HCT116 (cell line): ENCODE data around the gene CFAP61. TPM values are rescaled to one million over a fixed set of nuclear protein-coding genes. Genes with fewer than 3 reads are reported as not detected.

Experiments
- ATAC-seq: fragments of 200-7000 bp; cut with Tn5 transposase; 2 replicates; pipeline ENCODE4 v1.9.1; 2020; ENCODE audit warnings: mild to moderate bottlenecking, moderate library complexity
- BruUV-seq: library from RNA; stranded (reverse); fragments of 400-500 nt; replicated peaks from 2 replicates; lab custom pipeline; 2021; lab: Mats Ljungman, UMichigan
- CTCF ChIA-PET: fragments of 300-600 bp; sonication (Branson Sonifier 250); formaldehyde crosslinking; loops from one replicate; lab custom pipeline; 2021; ENCODE audit warnings: antibody characterized with exemption; lab: Charles Lee
- POLR2A ChIA-PET: fragments of 300-600, 350-600 bp; sonication (Branson Sonifier 250); formaldehyde crosslinking; loops from one replicate; lab custom pipeline; 2021; ENCODE audit warnings: antibody characterized with exemption; lab: Charles Lee
- RAD21 ChIA-PET, 2 experiments: fragments of 300-600 bp; sonication (Branson Sonifier 250); formaldehyde crosslinking; loops; one replicate each; lab custom pipeline; 2023; ENCODE audit warnings: low total read pairs in 2 of 2; ENCODE audit not compliant: uncharacterized antibody in 2 of 2, unreplicated experiment in 2 of 2, low non-redundant PET in 1 of 2; lab: Charles Lee
- DNase-seq: peaks from one replicate; pipeline ENCODE4 v3.0.0-alpha.2; 2010; ENCODE audit warnings: low read depth, low spot score
- H2AFZ ChIP-seq: fragments of 200-600 bp; shearing (Covaris generic), sonication (generic); 2 replicates; pipeline ENCODE4 v1.6.1; 2017; ENCODE audit warnings: low read depth, mixed run types, mixed read lengths, antibody characterized with exemption, low read length; ENCODE audit not compliant: poor library complexity, severe bottlenecking
- H3K27ac ChIP-seq: 2 replicates; pipeline ENCODE4 v1.5.1; 2012; ENCODE audit warnings: low read depth, low read length
- H3K27me3 ChIP-seq: fragments of 200-600 bp; sonication (generic); 2 replicates; pipeline ENCODE4 v1.6.1; 2016; ENCODE audit warnings: mixed run types, low read length, mixed read lengths; ENCODE audit not compliant: insufficient read depth
- H3K36me3 ChIP-seq, 2 experiments: fragments of 200-500 bp in 1 of 2; fragments of 200-600 bp in 1 of 2; sonication (Bioruptor generic) in 1 of 2; sonication (generic) in 1 of 2; 2 replicates each; pipeline versions ENCODE4 v1.5.1 to v1.6.1; 2014 to 2016; ENCODE audit warnings: low read length in 2 of 2, inconsistent platforms in 1 of 2, mixed read lengths in 1 of 2, mixed run types in 1 of 2; ENCODE audit not compliant: insufficient read depth in 2 of 2, control insufficient read depth in 1 of 2
- H3K4me1 ChIP-seq, 2 experiments: fragments of 200-600 bp in 1 of 2; sonication (generic) in 1 of 2; 2 replicates each; pipeline versions ENCODE4 v1.5.1 to v1.6.1; 2012 to 2017; ENCODE audit warnings: low read length in 2 of 2, inconsistent platforms in 1 of 2, mild to moderate bottlenecking in 1 of 2, mixed read lengths in 1 of 2, mixed run types in 1 of 2, moderate library complexity in 1 of 2; ENCODE audit not compliant: insufficient read depth in 2 of 2, control insufficient read depth in 1 of 2
- H3K4me2 ChIP-seq: fragments of 200-600 bp; sonication (generic); 2 replicates; pipeline ENCODE4 v1.6.1; 2017; ENCODE audit warnings: mixed run types, low read length, mixed read lengths
- H3K4me3 ChIP-seq, 2 experiments: fragments of 200-600 bp in 1 of 2; sonication (generic) in 1 of 2; replicated peaks in 1 of 2; 2 replicates each; pipeline ENCODE4 v1.5.1; 2011 to 2016; ENCODE audit warnings: low read length in 2 of 2, control low read depth in 1 of 2, low read depth in 1 of 2, mild to moderate bottlenecking in 1 of 2, mixed read lengths in 1 of 2, mixed run types in 1 of 2
- H3K79me2 ChIP-seq: fragments of 200-600 bp; sonication (generic); 2 replicates; pipeline ENCODE4 v1.6.1; 2017; ENCODE audit warnings: mild to moderate bottlenecking, mixed run types, low read length, moderate library complexity, mixed read lengths; ENCODE audit not compliant: insufficient read depth
- H3K9ac ChIP-seq: fragments of 200-600 bp; sonication (generic); 2 replicates; pipeline ENCODE4 v1.6.1; 2016; ENCODE audit warnings: low read length, mixed read lengths
- H3K9me2 ChIP-seq: fragments of 200-600 bp; sonication (generic), shearing (Covaris generic); 2 replicates; pipeline ENCODE4 v1.6.1; 2017; ENCODE audit warnings: mixed run types, mild to moderate bottlenecking, moderate library complexity; ENCODE audit not compliant: insufficient read depth
- H3K9me3 ChIP-seq, 2 experiments: fragments of 200-500 bp in 1 of 2; fragments of 200-600 bp in 1 of 2; sonication (Bioruptor generic) in 1 of 2; sonication (generic) in 1 of 2; 2 replicates each; pipeline ENCODE4 v1.6.1; 2014 to 2017; ENCODE audit warnings: low read length in 2 of 2, mixed read lengths in 2 of 2, inconsistent platforms in 1 of 2, low read depth in 1 of 2, mild to moderate bottlenecking in 1 of 2, mixed run types in 1 of 2, moderate library complexity in 1 of 2; ENCODE audit not compliant: control insufficient read depth in 1 of 2, insufficient read depth in 1 of 2
- H4K20me1 ChIP-seq: fragments of 200-600 bp; sonication (generic), shearing (Covaris generic); 2 replicates; pipeline ENCODE4 v1.6.1; 2017; ENCODE audit warnings: mixed run types, mild to moderate bottlenecking, moderate library complexity; ENCODE audit not compliant: insufficient read depth
- ATF3 ChIP-seq: IDR thresholded peaks from 2 replicates; pipeline ENCODE4 v1.6.1; 2012
- CBX3 ChIP-seq: IDR thresholded peaks from 2 replicates; pipeline ENCODE4 v1.6.1; 2012; ENCODE audit warnings: low read depth
- CEBPB ChIP-seq: IDR thresholded peaks from 2 replicates; pipeline ENCODE4 v1.6.1; 2012; ENCODE audit warnings: low read depth
- ELF1 ChIP-seq: IDR thresholded peaks from 2 replicates; pipeline ENCODE4 v1.6.1; 2012; ENCODE audit warnings: low read depth, borderline replicate concordance
- EZH2 ChIP-seq: fragments of 200-600 bp; sonication (generic); IDR thresholded peaks from 2 replicates; pipeline ENCODE4 v1.6.1; 2017; ENCODE audit warnings: antibody characterized with exemption, mixed run types
- FOSL1 ChIP-seq: IDR thresholded peaks from 2 replicates; pipeline ENCODE4 v1.6.1; 2012; ENCODE audit warnings: low read depth
- JUND ChIP-seq: IDR thresholded peaks from 2 replicates; pipeline ENCODE4 v1.6.1; 2012
- MAX ChIP-seq: IDR thresholded peaks from 2 replicates; pipeline ENCODE4 v1.6.1; 2012
- POLR2A ChIP-seq: IDR thresholded peaks from 2 replicates; pipeline ENCODE4 v1.7.0; 2011; ENCODE audit warnings: borderline replicate concordance; ENCODE audit not compliant: insufficient read depth, insufficient read length; ENCODE audit errors: extremely low read depth
- REST ChIP-seq: IDR thresholded peaks from 2 replicates; pipeline ENCODE4 v1.6.1; 2012; ENCODE audit warnings: low read depth
- SIN3A ChIP-seq: IDR thresholded peaks from 2 replicates; pipeline ENCODE4 v1.6.1; 2012; ENCODE audit warnings: low read depth
- SP1 ChIP-seq: IDR thresholded peaks from 2 replicates; pipeline ENCODE4 v1.6.1; 2012; ENCODE audit warnings: low read depth
- SRF ChIP-seq: IDR thresholded peaks from 2 replicates; pipeline ENCODE4 v1.6.1; 2012; ENCODE audit warnings: low read depth
- TCF7L2 ChIP-seq: IDR thresholded peaks from 2 replicates; pipeline ENCODE4 v1.7.0; 2011; ENCODE audit warnings: borderline replicate concordance, inconsistent platforms; ENCODE audit not compliant: insufficient read depth, insufficient read length; ENCODE audit errors: extremely low read depth
- YY1 ChIP-seq: IDR thresholded peaks from 2 replicates; pipeline ENCODE4 v1.6.1; 2011; ENCODE audit warnings: low read length, low read depth, moderate library complexity, mild to moderate bottlenecking; ENCODE audit not compliant: insufficient replicate concordance; ENCODE audit errors: extremely low read depth
- ZFX ChIP-seq: fragments of 450-650 bp; IDR thresholded peaks from 2 replicates; pipeline ENCODE4 v1.6.1; 2017
- ZNF274 ChIP-seq: fragments of 200-500 bp; sonication (Bioruptor generic); IDR thresholded peaks from 2 replicates; pipeline ENCODE4 v1.6.1; 2014; ENCODE audit warnings: mild to moderate bottlenecking, low read depth, low read length, inconsistent platforms
- intact Hi-C: fragments of 100-400 bp; cut with micrococcal nuclease; formaldehyde crosslinking; loops from 2 replicates; pipeline ENCODE4 v1.10.0; 2022
- total RNA-seq: library from RNA; stranded (reverse); gene quantifications from one replicate; pipeline ENCODE4 v1.2.1, GENCODE V29; 2021; ENCODE audit not compliant: unreplicated experiment
- TF ChIP-seq, protein P1 (sequence below): IDR thresholded peaks from 2 replicates; pipeline ENCODE4 v1.6.1; 2011; ENCODE audit warnings: mild to moderate bottlenecking, low read length, moderate library complexity; ENCODE audit not compliant: insufficient replicate concordance; ENCODE audit errors: extremely low read depth

The CFAP61 gene
- total RNA-seq, 1 experiment from 2014 or later: 1.7 TPM

- DNase-seq (no peak), ATAC-seq (no peak)
- Histone ChIP-seq H3K4me3 (no peak overlapping the region), H3K9me2 (no peaks in the 10 kb centered on the region), H3K9me3 (no peaks in the 10 kb centered on the region), H3K36me3 (no peaks in the 10 kb centered on the region), H3K4me2 (no peak overlapping the region), H3K27ac (no peak overlapping the region), H4K20me1 (no peaks in the 10 kb centered on the region), H2AFZ (no peak overlapping the region), H3K27me3 (peaks cover 6% of the 10 kb centered on the region), H3K4me1 (no peaks in the 10 kb centered on the region), H3K79me2 (no peaks in the 10 kb centered on the region), H3K9ac (no peak overlapping the region)
- ChIA-PET POLR2A (no interaction called here), CTCF (no interaction called here), RAD21 (no interaction called here)
- TF ChIP-seq ZNF274 (no peak), ZFX (no peak), TCF7L2 (no peak), SRF (no peak), CBX3 (no peak), EZH2 (no peak), JUND (no peak), YY1 (no peak), ATF3 (no peak), POLR2A (no peak), FOSL1 (no peak)
- no TSS peak for BruUV-seq
- intact Hi-C loops: no loop called here
These were observed 338.1 kb downstream of the CFAP61 start for GRCh38 chr20:20390393-20390792.

- H3K4me1 ChIP-seq: no peaks in the 10 kb centered on the region
- intact Hi-C loops: no loop called here
- H3K9ac ChIP-seq: no peak overlapping the region
- ChIA-PET POLR2A (no interaction called here), RAD21 (no interaction called here), CTCF (no interaction called here)
- no peaks in the 10 kb centered on the region for H3K9me3 ChIP-seq
- no peaks in the 10 kb centered on the region for H3K36me3 ChIP-seq
- no peak overlapping the region for H3K27ac ChIP-seq
- ATAC-seq (no peak), DNase-seq (no peak)
- no peak overlapping the region for H3K4me2 ChIP-seq
- BruUV-seq: no TSS peak
- no peaks in the 10 kb centered on the region for H4K20me1 ChIP-seq
- H2AFZ ChIP-seq: no peak overlapping the region
- no peak overlapping the region for H3K4me3 ChIP-seq
- H3K9me2 ChIP-seq: no peaks in the 10 kb centered on the region
- H3K79me2 ChIP-seq: no peaks in the 10 kb centered on the region
- no peaks in the 10 kb centered on the region for H3K27me3 ChIP-seq
- TF ChIP-seq REST: no peak
- TF ChIP-seq SRF: no peak
- no peak for TF ChIP-seq YY1
- TF ChIP-seq, protein P1, sequence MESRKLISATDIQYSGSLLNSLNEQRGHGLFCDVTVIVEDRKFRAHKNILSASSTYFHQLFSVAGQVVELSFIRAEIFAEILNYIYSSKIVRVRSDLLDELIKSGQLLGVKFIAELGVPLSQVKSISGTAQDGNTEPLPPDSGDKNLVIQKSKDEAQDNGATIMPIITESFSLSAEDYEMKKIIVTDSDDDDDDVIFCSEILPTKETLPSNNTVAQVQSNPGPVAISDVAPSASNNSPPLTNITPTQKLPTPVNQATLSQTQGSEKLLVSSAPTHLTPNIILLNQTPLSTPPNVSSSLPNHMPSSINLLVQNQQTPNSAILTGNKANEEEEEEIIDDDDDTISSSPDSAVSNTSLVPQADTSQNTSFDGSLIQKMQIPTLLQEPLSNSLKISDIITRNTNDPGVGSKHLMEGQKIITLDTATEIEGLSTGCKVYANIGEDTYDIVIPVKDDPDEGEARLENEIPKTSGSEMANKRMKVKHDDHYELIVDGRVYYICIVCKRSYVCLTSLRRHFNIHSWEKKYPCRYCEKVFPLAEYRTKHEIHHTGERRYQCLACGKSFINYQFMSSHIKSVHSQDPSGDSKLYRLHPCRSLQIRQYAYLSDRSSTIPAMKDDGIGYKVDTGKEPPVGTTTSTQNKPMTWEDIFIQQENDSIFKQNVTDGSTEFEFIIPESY: no peak
- no peak for TF ChIP-seq SP1
- no peak for TF ChIP-seq MAX
- TF ChIP-seq EZH2: no peak
- TF ChIP-seq CEBPB: no peak
- TF ChIP-seq JUND: no peak
- no peak for TF ChIP-seq ELF1
- no peak for TF ChIP-seq SIN3A
These were observed 338.8 kb downstream of the CFAP61 start for GRCh38 chr20:20391115-20391514.
